HepG2 (cell line): ENCODE data around the gene FLAD1. TPM values are rescaled to one million over a fixed set of nuclear protein-coding genes. Genes with fewer than 3 reads are reported as not detected.

Experiments
- BHLHE40 ChIP-seq: IDR thresholded peaks from 2 replicates; pipeline ENCODE4 v1.6.1; 2011; ENCODE audit warnings: low read length, improper control_type of control experiment
- CREB1 ChIP-seq, 2 experiments: fragments of 450-650 bp in 1 of 2; IDR thresholded peaks; 2 replicates each; pipeline ENCODE4 v1.6.1; 2016 to 2017; ENCODE audit warnings: control low read depth in 1 of 2, mild to moderate bottlenecking in 1 of 2, missing compliant biosample characterization in 1 of 2, missing genetic modification characterization in 1 of 2
- CREM ChIP-seq, 2 experiments: sonication (generic) in 1 of 2; formaldehyde crosslinking in 1 of 2; IDR thresholded peaks; 2 replicates each; pipeline versions ENCODE4 v1.4.0 to v1.6.1; 2016 to 2020; ENCODE audit warnings: antibody characterized with exemption in 1 of 2, mild to moderate bottlenecking in 1 of 2, missing genetic modification reagents in 1 of 2
- ESRRA ChIP-seq: sonication (generic); formaldehyde crosslinking; IDR thresholded peaks from 2 replicates; pipeline ENCODE4 v1.5.1; 2020; ENCODE audit warnings: mild to moderate bottlenecking, low read depth, missing genetic modification reagents
- HDAC1 ChIP-seq: sonication (generic); formaldehyde crosslinking; IDR thresholded peaks from 2 replicates; pipeline ENCODE4 v1.5.1; 2020; ENCODE audit warnings: mild to moderate bottlenecking, missing genetic modification reagents
- HDAC6 ChIP-seq: fragments of 200-600 bp; sonication (generic); IDR thresholded peaks from 2 replicates; pipeline ENCODE4 v1.7.0; 2017; ENCODE audit warnings: mild to moderate bottlenecking, antibody characterized with exemption, low read length, low read depth
- HOXA7 ChIP-seq: sonication (generic); formaldehyde crosslinking; IDR thresholded peaks from 2 replicates; pipeline ENCODE4 v1.8.1; 2022; ENCODE audit warnings: mild to moderate bottlenecking, missing genetic modification reagents, moderate library complexity
- MAFK ChIP-seq, 2 experiments: IDR thresholded peaks in 1 of 2; conservative IDR thresholded peaks in 1 of 2; 2 replicates each; pipeline ENCODE4 v1.6.1; 2011; ENCODE audit warnings: improper control_type of control experiment in 2 of 2, low read length in 2 of 2
- MLXIP ChIP-seq: sonication (generic); formaldehyde crosslinking; IDR thresholded peaks from 2 replicates; pipeline ENCODE4 v1.9.0; 2021; ENCODE audit warnings: missing genetic modification reagents, borderline replicate concordance
- NCOA1 ChIP-seq: sonication (generic); formaldehyde crosslinking; IDR thresholded peaks from 2 replicates; pipeline ENCODE4 v1.9.0; 2021; ENCODE audit warnings: missing genetic modification reagents
- NFKBIZ ChIP-seq: IDR thresholded peaks from 2 replicates; pipeline ENCODE4 v1.6.1; 2018; ENCODE audit warnings: missing genetic modification reagents, missing compliant biosample characterization
- SP1 ChIP-seq, 2 experiments: fragments of 450-650 bp in 1 of 2; sonication (generic) in 1 of 2; formaldehyde crosslinking in 1 of 2; IDR thresholded peaks; 2 replicates each; pipeline versions ENCODE4 v1.4.0 to v1.6.1; 2016 to 2020; ENCODE audit warnings: missing genetic modification reagents in 1 of 2
- STAT6 ChIP-seq: sonication (generic); formaldehyde crosslinking; IDR thresholded peaks from 2 replicates; pipeline ENCODE4 v1.4.0; 2020; ENCODE audit warnings: missing genetic modification reagents, mild to moderate bottlenecking, borderline replicate concordance
- YEATS4 ChIP-seq: sonication (generic); formaldehyde crosslinking; IDR thresholded peaks from 2 replicates; pipeline ENCODE4 v1.4.0; 2020; ENCODE audit warnings: missing genetic modification reagents, borderline replicate concordance
- ZBTB39 ChIP-seq: sonication (generic); formaldehyde crosslinking; IDR thresholded peaks from 2 replicates; pipeline ENCODE4 v1.5.0; 2020; ENCODE audit warnings: missing genetic modification reagents
- ZNF143 ChIP-seq: sonication (generic); formaldehyde crosslinking; IDR thresholded peaks from 2 replicates; pipeline ENCODE4 v1.4.0; 2020; ENCODE audit warnings: missing genetic modification reagents
- ZNF205 ChIP-seq: IDR thresholded peaks from 2 replicates; pipeline ENCODE4 v1.6.1; 2018; ENCODE audit warnings: missing biosample characterization, missing genetic modification reagents
- ZNF326 ChIP-seq: sonication (generic); formaldehyde crosslinking; IDR thresholded peaks from 2 replicates; pipeline ENCODE4 v1.4.0; 2020; ENCODE audit warnings: missing genetic modification reagents, borderline replicate concordance
- ZNF331 ChIP-seq: sonication (generic); formaldehyde crosslinking; IDR thresholded peaks from 2 replicates; pipeline ENCODE4 v1.4.0; 2020; ENCODE audit warnings: missing genetic modification reagents
- ZNF354B ChIP-seq: sonication (generic); formaldehyde crosslinking; IDR thresholded peaks from 2 replicates; pipeline ENCODE4 v1.8.0; 2022; ENCODE audit warnings: mild to moderate bottlenecking, missing genetic modification reagents
- ZNF431 ChIP-seq: sonication (generic); formaldehyde crosslinking; IDR thresholded peaks from 2 replicates; pipeline ENCODE4 v1.9.0; 2022; ENCODE audit warnings: missing genetic modification reagents, low read depth, mild to moderate bottlenecking, borderline replicate concordance
- ZNF607 ChIP-seq: sonication (generic); formaldehyde crosslinking; IDR thresholded peaks from 2 replicates; pipeline ENCODE4 v1.5.1; 2020; ENCODE audit warnings: missing genetic modification reagents, mild to moderate bottlenecking, borderline replicate concordance
- ZNF672 ChIP-seq: sonication (generic); formaldehyde crosslinking; IDR thresholded peaks from 2 replicates; pipeline ENCODE4 v1.8.1; 2022; ENCODE audit warnings: missing genetic modification reagents
- polyA plus RNA-seq, 8 experiments: library from polyadenylated mRNA; depleted of rRNA in 3 of 8; stranded (reverse) in 7 of 8; unstranded in 1 of 8; fragments of >200 nt; fragmentation: Illumina TruSeq in 4 of 8; extraction: Trizol in 4 of 8; gene quantifications; 2 replicates each; pipeline versions ENCODE4 v1.2.1 to v1.2.3, GENCODE V29; 2011 to 2016; ENCODE audit warnings: low read depth in 4 of 8, missing spikeins in 1 of 8, mixed read lengths in 1 of 8; ENCODE audit not compliant: insufficient read depth in 1 of 8
- total RNA-seq, 5 experiments: library from RNA; depleted of rRNA; stranded (reverse); fragments of >200 nt; fragmentation: Illumina TruSeq; extraction: Trizol; gene quantifications; 2 replicates each; pipeline ENCODE4 v1.2.3, GENCODE V29; 2016; ENCODE audit warnings: low read depth in 1 of 5

Gene FLAD1
- total and polyA plus RNA-seq, 2 of the 13 experiments (the other 11 are each of a cell fraction or from before 2014, with no cell fraction given), result 25.9 to 32.8 TPM

- TF ChIP-seq MLXIP (CRISPR knock-in tag) (peak; percentile 93; the same call in 1 of the 2 replicates), SP1 (IDR thresholded peaks at IDR 0.05) (no peak), SP1 (CRISPR knock-in tag; IDR thresholded peaks at IDR 0.05) (peak; percentile 9; the same call in 1 of the 2 replicates), NFKBIZ (CRISPR knock-in tag) (peak; percentile 91; the same call in 1 of the 2 replicates), ZBTB39 (CRISPR knock-in tag) (peak; percentile 95), ZNF607 (CRISPR knock-in tag) (peak; percentile 99), CREM (IDR thresholded peaks at IDR 0.05) (no peak), CREM (CRISPR knock-in tag; IDR thresholded peaks at IDR 0.05) (no peak), BHLHE40 (peak; percentile 57; the same call in 1 of the 2 replicates), ZNF672 (CRISPR knock-in tag) (peak; percentile 95), ZNF326 (CRISPR knock-in tag) (no peak), ZNF431 (CRISPR knock-in tag) (peak; percentile 96), MAFK (conservative IDR thresholded peaks at IDR 0.05 in 1 of 2, IDR thresholded peaks at IDR 0.05 in 1 of 2; ENCODE audit: low read length in 2 of 2) (no peak), HDAC1 (CRISPR knock-in tag) (peak; percentile 86), STAT6 (CRISPR knock-in tag) (no peak), ZNF205 (CRISPR knock-in tag) (no peak; the same call in 1 of the 2 replicates), ESRRA (CRISPR knock-in tag) (peak; percentile 90), NCOA1 (CRISPR knock-in tag) (peak; percentile 94; the same call in 1 of the 2 replicates), YEATS4 (peak; percentile 77), HDAC6 (no peak), ZNF331 (CRISPR knock-in tag) (peak; percentile 95), ZNF143 (CRISPR knock-in tag) (peak; percentile 68), CREB1 (IDR thresholded peaks at IDR 0.05) (no peak), CREB1 (CRISPR knock-in tag; IDR thresholded peaks at IDR 0.05) (no peak), HOXA7 (CRISPR knock-in tag) (no peak; the same call in 1 of the 2 replicates), ZNF354B (peak; percentile 93; the same call in 1 of the 2 replicates)
These were observed 46.5 kb upstream of the FLAD1 start, which contains the start of gene PMVK (continued) for GRCh38 chr1:154936555-154937084.
